ENCODE measurements around the gene DPH5. TPM values are rescaled to one million over a fixed set of nuclear protein-coding genes. Genes with fewer than 3 reads are reported as not detected.

Gene DPH5
- total and polyA plus RNA-seq, 10 of the 15 experiments (the other 5 are each of a cell fraction or from before 2014, with no cell fraction given) = 44.1 to 95.7 (median 66.4) TPM

DNA sequence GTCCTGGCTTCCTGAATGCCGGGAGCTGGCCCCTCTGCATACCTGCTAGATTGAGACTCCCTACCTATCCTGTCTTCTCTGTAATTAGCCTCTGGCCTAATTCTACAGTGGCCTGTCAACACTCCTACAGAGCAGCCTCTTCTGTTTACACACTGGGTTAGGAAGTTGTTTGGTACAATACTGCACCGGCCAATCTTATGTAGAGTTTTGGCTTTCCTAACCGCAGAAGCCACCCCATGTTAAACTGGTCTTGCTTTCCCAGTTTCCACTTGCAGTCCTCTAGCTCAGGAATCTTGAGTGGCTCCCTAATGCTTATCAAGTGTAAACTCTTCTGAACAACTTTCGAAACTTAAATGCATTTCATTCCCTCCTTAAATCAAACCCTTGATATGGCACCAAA, 42.8 kb downstream of the DPH5 start:
- DNase-seq (ENCODE audit: low read depth, low spot score) = no peak
- POLR2A ChIA-PET = interaction anchor here (0.6 kb wide), 1 partner anchor 8 kb away, joined by 5 read pairs; no protein-coding TSS in a partner anchor
- RAD21 ChIA-PET (ENCODE audit: unreplicated experiment) = no interaction called here
- H2AFZ ChIP-seq (ENCODE audit: control insufficient read depth, low read depth, low read length) = no peak overlapping the region
- SMC1A ChIA-PET (ENCODE audit: uncharacterized antibody, unreplicated experiment) = interaction anchor here (1.3 kb wide), 1 partner anchor 10 kb away, joined by 4 read pairs; no protein-coding TSS in a partner anchor
- in situ Hi-C loops (cut with MboI) = no loop called here
- CTCF ChIA-PET = no interaction called here
- no peaks in the 10 kb centered on the region for H3K4me1 ChIP-seq (ENCODE audit: control insufficient read depth, insufficient read depth, low read length)
- no peak for ATAC-seq
- FAIRE-seq = no peak
- H3K27ac ChIP-seq (ENCODE audit: control insufficient read depth, insufficient read depth) = no peak overlapping the region
- H4K20me1 ChIP-seq (ENCODE audit: control insufficient read depth, insufficient read depth) = no peaks in the 10 kb centered on the region
- H3K4me2 ChIP-seq (ENCODE audit: control insufficient read depth, insufficient read depth) = no peak overlapping the region
- BruUV-seq (replicated peaks) = no TSS peak
- intact Hi-C loops (cut with micrococcal nuclease; ENCODE audit: unreplicated experiment) = no loop called here
- H3K4me3 ChIP-seq = no peak overlapping the region
- WGBS (ENCODE audit: insufficient coverage, insufficient replicate concordance, low lambda C conversion rate, missing lambda C conversion rate) = 97% methylated on average over 4 of the region's 4 CpGs
- H3K9ac ChIP-seq (ENCODE audit: control insufficient read depth, insufficient read depth, low read length) = no peak overlapping the region
- no peak for TF ChIP-seq BACH1 (IDR thresholded peaks at IDR 0.05; ENCODE audit: borderline replicate concordance)
- H3K27me3 ChIP-seq (replicated peaks in 1 of 2; ENCODE audit: control insufficient read depth in 2 of 2, insufficient read depth in 2 of 2, low read length in 1 of 2) = no peaks in the 10 kb centered on the region
- H3K36me3 ChIP-seq (ENCODE audit: control insufficient read depth in 2 of 2, insufficient read depth in 2 of 2, low read length in 1 of 2) = peaks cover 0 to 2% of the 10 kb centered on the region in 2 experiments; a peak in 2 of 4 replicates
- H3K9me3 ChIP-seq (replicated peaks; ENCODE audit: control insufficient read depth, insufficient read depth, low read length) = no peaks in the 10 kb centered on the region
- no peaks in the 10 kb centered on the region for H3K79me2 ChIP-seq (ENCODE audit: control insufficient read depth, insufficient read depth, low read length)

DNA sequence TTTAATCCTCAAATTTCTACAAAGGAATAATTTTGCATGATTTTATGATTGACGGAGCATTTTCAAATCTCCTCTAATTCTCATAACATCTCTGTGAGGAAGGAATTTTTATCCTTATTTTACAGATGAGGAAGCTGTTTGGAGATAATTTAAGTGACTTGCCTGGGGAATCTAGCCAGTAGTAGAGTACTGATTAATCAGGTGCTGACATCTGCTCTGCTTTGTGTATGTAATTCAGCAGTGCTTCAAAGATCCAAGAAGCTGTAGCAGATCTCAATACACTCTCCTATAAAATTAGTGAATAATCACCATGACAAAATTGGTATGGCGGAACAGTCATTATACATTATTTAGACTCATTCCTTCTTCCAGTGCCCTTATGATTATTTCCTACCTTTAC, 46.0 kb downstream of the DPH5 start:
- CTCF ChIA-PET = interaction anchor here (1.0 kb wide), 1 partner anchor 8 kb away, joined by 3 read pairs; no protein-coding TSS in a partner anchor
- WGBS (ENCODE audit: insufficient coverage, insufficient replicate concordance, low lambda C conversion rate, missing lambda C conversion rate) = 97% methylated on average over 2 of the region's 2 CpGs
- no peak overlapping the region for H3K4me3 ChIP-seq
- H3K4me1 ChIP-seq (ENCODE audit: control insufficient read depth, insufficient read depth, low read length) = no peaks in the 10 kb centered on the region
- no peak overlapping the region for H2AFZ ChIP-seq (ENCODE audit: control insufficient read depth, low read depth, low read length)
- H4K20me1 ChIP-seq (ENCODE audit: control insufficient read depth, insufficient read depth) = no peaks in the 10 kb centered on the region
- H3K9ac ChIP-seq (ENCODE audit: control insufficient read depth, insufficient read depth, low read length) = no peak overlapping the region
- H3K4me2 ChIP-seq (ENCODE audit: control insufficient read depth, insufficient read depth) = no peak overlapping the region
- H3K36me3 ChIP-seq (ENCODE audit: control insufficient read depth in 2 of 2, insufficient read depth in 2 of 2, low read length in 1 of 2) = peaks cover 0 to 14% of the 10 kb centered on the region in 2 experiments; a peak in 3 of 4 replicates
- H3K27me3 ChIP-seq (replicated peaks in 1 of 2; ENCODE audit: control insufficient read depth in 2 of 2, insufficient read depth in 2 of 2, low read length in 1 of 2) = no peaks in the 10 kb centered on the region
- no TSS peak for BruUV-seq (replicated peaks)
- H3K27ac ChIP-seq (ENCODE audit: control insufficient read depth, insufficient read depth) = no peak overlapping the region
- RAD21 ChIA-PET (ENCODE audit: unreplicated experiment) = no interaction called here
- in situ Hi-C loops (cut with MboI) (no loop called here), intact Hi-C loops (cut with micrococcal nuclease; ENCODE audit: unreplicated experiment) (no loop called here)
- DNase-seq (ENCODE audit: low read depth, low spot score) (no peak), ATAC-seq (no peak), FAIRE-seq (no peak)
- H3K79me2 ChIP-seq (ENCODE audit: control insufficient read depth, insufficient read depth, low read length) = no peaks in the 10 kb centered on the region
- SMC1A ChIA-PET (ENCODE audit: uncharacterized antibody, unreplicated experiment) = interaction anchor here (1.0 to 1.3 kb wide), 3 partner anchors 10 to 22 kb away, joined by 3 to 4 read pairs (median 3); no protein-coding TSS in a partner anchor
- no peaks in the 10 kb centered on the region for H3K9me3 ChIP-seq (replicated peaks; ENCODE audit: control insufficient read depth, insufficient read depth, low read length)
- POLR2A ChIA-PET = interaction anchor here (0.8 kb wide), 1 partner anchor 9 kb away, joined by 3 read pairs; no protein-coding TSS in a partner anchor
- TF ChIP-seq ASH2L (IDR thresholded peaks at IDR 0.05; ENCODE audit: borderline replicate concordance, low read depth) (no peak), HSF1 (IDR thresholded peaks at IDR 0.05; ENCODE audit: low read depth, low read length) (no peak), ZZZ3 (IDR thresholded peaks at IDR 0.05; ENCODE audit: control insufficient read depth, insufficient read length, low read depth) (no peak), SUPT20H (IDR thresholded peaks at IDR 0.05; ENCODE audit: borderline replicate concordance, control insufficient read depth, low read depth, low read length) (no peak), PKNOX1 (IDR thresholded peaks at IDR 0.05) (no peak), NFXL1 (IDR thresholded peaks at IDR 0.05; ENCODE audit: borderline replicate concordance) (no peak), USF2 (IDR thresholded peaks at IDR 0.05; ENCODE audit: borderline replicate concordance, low read depth, low read length) (no peak), BMI1 (IDR thresholded peaks at IDR 0.05; ENCODE audit: borderline replicate concordance) (no peak)
- TF ChIP-seq, protein P1, sequence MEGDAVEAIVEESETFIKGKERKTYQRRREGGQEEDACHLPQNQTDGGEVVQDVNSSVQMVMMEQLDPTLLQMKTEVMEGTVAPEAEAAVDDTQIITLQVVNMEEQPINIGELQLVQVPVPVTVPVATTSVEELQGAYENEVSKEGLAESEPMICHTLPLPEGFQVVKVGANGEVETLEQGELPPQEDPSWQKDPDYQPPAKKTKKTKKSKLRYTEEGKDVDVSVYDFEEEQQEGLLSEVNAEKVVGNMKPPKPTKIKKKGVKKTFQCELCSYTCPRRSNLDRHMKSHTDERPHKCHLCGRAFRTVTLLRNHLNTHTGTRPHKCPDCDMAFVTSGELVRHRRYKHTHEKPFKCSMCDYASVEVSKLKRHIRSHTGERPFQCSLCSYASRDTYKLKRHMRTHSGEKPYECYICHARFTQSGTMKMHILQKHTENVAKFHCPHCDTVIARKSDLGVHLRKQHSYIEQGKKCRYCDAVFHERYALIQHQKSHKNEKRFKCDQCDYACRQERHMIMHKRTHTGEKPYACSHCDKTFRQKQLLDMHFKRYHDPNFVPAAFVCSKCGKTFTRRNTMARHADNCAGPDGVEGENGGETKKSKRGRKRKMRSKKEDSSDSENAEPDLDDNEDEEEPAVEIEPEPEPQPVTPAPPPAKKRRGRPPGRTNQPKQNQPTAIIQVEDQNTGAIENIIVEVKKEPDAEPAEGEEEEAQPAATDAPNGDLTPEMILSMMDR (IDR thresholded peaks at IDR 0.05 in 2 of 3, conservative IDR thresholded peaks at IDR 0.05 in 1 of 3; ENCODE audit: control insufficient read depth in 2 of 3, extremely low read depth in 1 of 3, insufficient read depth in 1 of 3, low read depth in 3 of 3, low read length in 3 of 3) = no peak

Data from GM12878 (cell line).